ENCODE measurements around the gene ZNF367. TPM values are rescaled to one million over a fixed set of nuclear protein-coding genes. Genes with fewer than 3 reads are reported as not detected.

Gene ZNF367
- total and polyA plus RNA-seq, 9 of the 15 experiments (the other 6 are each of a cell fraction or from before 2014, with no cell fraction given), result 2.7 to 14.4 (median 10.0) TPM

DNA sequence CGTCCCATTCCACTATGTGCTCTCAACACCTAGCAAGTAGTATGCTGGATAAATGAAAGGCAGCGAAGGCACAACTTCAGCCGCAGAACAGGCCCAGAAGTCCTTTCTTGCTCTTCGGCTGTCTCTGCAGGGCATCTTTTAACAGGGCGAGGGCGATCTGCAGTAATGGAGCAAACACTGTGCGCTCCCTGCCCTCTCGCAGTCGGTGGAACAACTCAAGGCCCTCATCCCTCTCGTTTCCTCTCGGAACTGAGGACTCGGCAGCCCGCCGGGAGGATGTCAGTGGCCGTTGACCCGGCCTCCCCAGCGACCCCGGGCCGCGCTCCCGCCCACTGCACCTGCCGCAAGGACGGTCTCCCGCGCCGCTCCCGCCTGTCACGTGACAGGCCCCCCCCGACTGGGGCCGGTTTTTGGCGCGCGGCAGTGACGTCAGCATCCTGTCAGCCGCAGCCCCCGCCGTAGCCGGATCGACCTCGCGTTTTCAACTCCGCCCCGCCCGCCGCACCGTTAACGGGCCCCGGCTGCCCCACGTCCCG, 1.1 kb downstream of the ZNF367 start (continued):
- TF ChIP-seq, protein P1, sequence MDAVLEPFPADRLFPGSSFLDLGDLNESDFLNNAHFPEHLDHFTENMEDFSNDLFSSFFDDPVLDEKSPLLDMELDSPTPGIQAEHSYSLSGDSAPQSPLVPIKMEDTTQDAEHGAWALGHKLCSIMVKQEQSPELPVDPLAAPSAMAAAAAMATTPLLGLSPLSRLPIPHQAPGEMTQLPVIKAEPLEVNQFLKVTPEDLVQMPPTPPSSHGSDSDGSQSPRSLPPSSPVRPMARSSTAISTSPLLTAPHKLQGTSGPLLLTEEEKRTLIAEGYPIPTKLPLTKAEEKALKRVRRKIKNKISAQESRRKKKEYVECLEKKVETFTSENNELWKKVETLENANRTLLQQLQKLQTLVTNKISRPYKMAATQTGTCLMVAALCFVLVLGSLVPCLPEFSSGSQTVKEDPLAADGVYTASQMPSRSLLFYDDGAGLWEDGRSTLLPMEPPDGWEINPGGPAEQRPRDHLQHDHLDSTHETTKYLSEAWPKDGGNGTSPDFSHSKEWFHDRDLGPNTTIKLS (IDR thresholded peaks at IDR 0.05; ENCODE audit: borderline replicate concordance, low read depth), result no peak
- TF ChIP-seq KLF10 (CRISPR knock-in tag; IDR thresholded peaks at IDR 0.05) (no peak), ZNF24 (IDR thresholded peaks at IDR 0.05) (no peak), E4F1 (CRISPR knock-in tag; IDR thresholded peaks at IDR 0.05; ENCODE audit: borderline replicate concordance) (no peak), MYBL2 (IDR thresholded peaks at IDR 0.05; ENCODE audit: low read depth) (no peak), MYBL2 (CRISPR knock-in tag; IDR thresholded peaks at IDR 0.05; ENCODE audit: borderline replicate concordance) (no peak), CBX8 (IDR thresholded peaks at IDR 0.05; ENCODE audit: borderline replicate concordance, extremely low read depth, low read depth, low read length, poor library complexity, severe bottlenecking) (no peak), PHB (CRISPR knock-in tag; IDR thresholded peaks at IDR 0.05) (no peak), ELF4 (CRISPR knock-in tag; IDR thresholded peaks at IDR 0.05) (0 out of 2 replicates have a peak, but pooled peaks have one; percentile 19), PCBP1 (IDR thresholded peaks at IDR 0.05; ENCODE audit: low read depth, low read length, poor library complexity, severe bottlenecking) (no peak), BACH1 (tag; IDR thresholded peaks at IDR 0.05) (0 out of 2 replicates have a peak, but pooled peaks have one; percentile 22), PPARD (CRISPR knock-in tag; IDR thresholded peaks at IDR 0.05) (no peak), PRPF4 (IDR thresholded peaks at IDR 0.05; ENCODE audit: insufficient read depth, low read depth, low read length, poor library complexity, severe bottlenecking) (no peak)
- TF ChIP-seq, protein P2, sequence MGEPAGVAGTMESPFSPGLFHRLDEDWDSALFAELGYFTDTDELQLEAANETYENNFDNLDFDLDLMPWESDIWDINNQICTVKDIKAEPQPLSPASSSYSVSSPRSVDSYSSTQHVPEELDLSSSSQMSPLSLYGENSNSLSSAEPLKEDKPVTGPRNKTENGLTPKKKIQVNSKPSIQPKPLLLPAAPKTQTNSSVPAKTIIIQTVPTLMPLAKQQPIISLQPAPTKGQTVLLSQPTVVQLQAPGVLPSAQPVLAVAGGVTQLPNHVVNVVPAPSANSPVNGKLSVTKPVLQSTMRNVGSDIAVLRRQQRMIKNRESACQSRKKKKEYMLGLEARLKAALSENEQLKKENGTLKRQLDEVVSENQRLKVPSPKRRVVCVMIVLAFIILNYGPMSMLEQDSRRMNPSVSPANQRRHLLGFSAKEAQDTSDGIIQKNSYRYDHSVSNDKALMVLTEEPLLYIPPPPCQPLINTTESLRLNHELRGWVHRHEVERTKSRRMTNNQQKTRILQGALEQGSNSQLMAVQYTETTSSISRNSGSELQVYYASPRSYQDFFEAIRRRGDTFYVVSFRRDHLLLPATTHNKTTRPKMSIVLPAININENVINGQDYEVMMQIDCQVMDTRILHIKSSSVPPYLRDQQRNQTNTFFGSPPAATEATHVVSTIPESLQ (CRISPR knock-in tag; IDR thresholded peaks at IDR 0.05), result no peak
- TF ChIP-seq, protein P3, sequence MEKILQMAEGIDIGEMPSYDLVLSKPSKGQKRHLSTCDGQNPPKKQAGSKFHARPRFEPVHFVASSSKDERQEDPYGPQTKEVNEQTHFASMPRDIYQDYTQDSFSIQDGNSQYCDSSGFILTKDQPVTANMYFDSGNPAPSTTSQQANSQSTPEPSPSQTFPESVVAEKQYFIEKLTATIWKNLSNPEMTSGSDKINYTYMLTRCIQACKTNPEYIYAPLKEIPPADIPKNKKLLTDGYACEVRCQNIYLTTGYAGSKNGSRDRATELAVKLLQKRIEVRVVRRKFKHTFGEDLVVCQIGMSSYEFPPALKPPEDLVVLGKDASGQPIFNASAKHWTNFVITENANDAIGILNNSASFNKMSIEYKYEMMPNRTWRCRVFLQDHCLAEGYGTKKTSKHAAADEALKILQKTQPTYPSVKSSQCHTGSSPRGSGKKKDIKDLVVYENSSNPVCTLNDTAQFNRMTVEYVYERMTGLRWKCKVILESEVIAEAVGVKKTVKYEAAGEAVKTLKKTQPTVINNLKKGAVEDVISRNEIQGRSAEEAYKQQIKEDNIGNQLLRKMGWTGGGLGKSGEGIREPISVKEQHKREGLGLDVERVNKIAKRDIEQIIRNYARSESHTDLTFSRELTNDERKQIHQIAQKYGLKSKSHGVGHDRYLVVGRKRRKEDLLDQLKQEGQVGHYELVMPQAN (IDR thresholded peaks at IDR 0.05; ENCODE audit: borderline replicate concordance), result peak; percentile 93

All from K562 (cell line).